HCT116 (cell line): ENCODE results near the gene ATOH8.

ENCODE experiments used
- CTCF ChIP-seq, 3 experiments: fragments of 200-600 bp in 1 of 3; sonication (generic) in 1 of 3; IDR thresholded peaks in 2 of 3; conservative IDR thresholded peaks in 1 of 3; 2 replicates each; pipeline ENCODE4 v1.5.1; 2012 to 2017; ENCODE audit warnings: low read depth in 2 of 3, low read length in 2 of 3, antibody characterized with exemption in 1 of 3, borderline replicate concordance in 1 of 3, control low read depth in 1 of 3, mild to moderate bottlenecking in 1 of 3, mixed read lengths in 1 of 3, mixed run types in 1 of 3, moderate library complexity in 1 of 3; ENCODE audit not compliant: insufficient read depth in 1 of 3
- EZH2phosphoT487 ChIP-seq: fragments of 200-600 bp; IDR thresholded peaks from 2 replicates; pipeline ENCODE4 v1.6.1; 2018; ENCODE audit warnings: antibody characterized with exemption, borderline replicate concordance
- POLR2A ChIP-seq: IDR thresholded peaks from 2 replicates; pipeline ENCODE4 v1.7.0; 2011; ENCODE audit warnings: borderline replicate concordance; ENCODE audit not compliant: insufficient read depth, insufficient read length; ENCODE audit errors: extremely low read depth
- POLR2AphosphoS5 ChIP-seq: IDR thresholded peaks from 2 replicates; pipeline ENCODE4 v1.6.1; 2011; ENCODE audit warnings: mild to moderate bottlenecking, low read depth, low read length, moderate library complexity
- YY1 ChIP-seq: IDR thresholded peaks from 2 replicates; pipeline ENCODE4 v1.6.1; 2011; ENCODE audit warnings: low read length, low read depth, moderate library complexity, mild to moderate bottlenecking; ENCODE audit not compliant: insufficient replicate concordance; ENCODE audit errors: extremely low read depth

- no peak for TF ChIP-seq CTCF (IDR thresholded peaks at IDR 0.05 in 2 of 3, conservative IDR thresholded peaks at IDR 0.05 in 1 of 3; ENCODE audit: borderline replicate concordance in 1 of 3, insufficient read depth in 1 of 3, low read depth in 2 of 3, low read length in 2 of 3)
- TF ChIP-seq POLR2AphosphoS5 = no peak
- TF ChIP-seq EZH2phosphoT487 = no peak
- no peak for TF ChIP-seq YY1
- TF ChIP-seq POLR2A = no peak
Measured at GRCh38 chr2:85800586-85800985, 46.8 kb downstream of the ATOH8 start.
